Gastroesophageal sphincter (tissue), 4 donors: ENCODE data around the gene SRP68. TPM values are rescaled to one million over a fixed set of nuclear protein-coding genes. Genes with fewer than 3 reads are reported as not detected.

Source experiments
- ATAC-seq: fragments of 150-250 bp; one replicate; pipeline ENCODE4 v1.9.1; 2016; ENCODE audit warnings: mild to moderate bottlenecking, moderate library complexity
- H3K27ac ChIP-seq, 4 donors: fragments of 200-600 bp; sonication (generic) in 3 of 4; 1 replicate in 3 of 4; 2 replicates in 1 of 4; pipeline ENCODE4 v1.5.1; 2016 to 2019
- H3K27me3 ChIP-seq: fragments of 200-600 bp; sonication (generic); one replicate; pipeline ENCODE4 v1.5.1; 2019
- H3K36me3 ChIP-seq, 2 donors: fragments of 200-600 bp; sonication (generic); one replicate each; pipeline ENCODE4 v1.5.1; 2019; ENCODE audit warnings: control low read depth in 1 of 2
- H3K4me1 ChIP-seq, 3 donors: fragments of 200-600 bp; sonication (generic); 1 replicate in 2 of 3; 2 replicates in 1 of 3; pipeline ENCODE4 v1.5.1; 2016 to 2019; ENCODE audit warnings: control low read depth in 2 of 3
- H3K4me3 ChIP-seq, 2 donors: fragments of 200-600 bp; sonication (generic); one replicate each; pipeline ENCODE4 v1.5.1; 2019; ENCODE audit warnings: mild to moderate bottlenecking in 1 of 2, moderate library complexity in 1 of 2
- H3K9me3 ChIP-seq, 3 donors: fragments of 200-600 bp; sonication (generic); one replicate each; pipeline ENCODE4 v1.5.1; 2017 to 2019; ENCODE audit warnings: control low read depth in 2 of 3
- EP300 ChIP-seq: sonication (generic); formaldehyde crosslinking; IDR thresholded peaks from one replicate; pipeline ENCODE4 v1.6.1; 2017; ENCODE audit warnings: antibody characterized with exemption, mild to moderate bottlenecking
- POLR2A ChIP-seq, 2 donors: fragments of 450-650 bp; IDR thresholded peaks; one replicate each; pipeline ENCODE4 v1.6.1; 2017; ENCODE audit warnings: antibody characterized with exemption in 2 of 2, mild to moderate bottlenecking in 2 of 2, moderate library complexity in 1 of 2
- POLR2AphosphoS5 ChIP-seq: sonication (generic); formaldehyde crosslinking; IDR thresholded peaks from one replicate; pipeline ENCODE4 v1.6.1; 2017; ENCODE audit warnings: antibody characterized with exemption
- WGBS, 2 donors: methylation state at CpG; one replicate each; pipeline ENCODE4 v1.1.5; 2018; ENCODE audit warnings: low coverage in 1 of 2; 5-methylcytosine and 5-hydroxymethylcytosine counted together
- total RNA-seq, 4 donors: library from RNA; depleted of rRNA; stranded (reverse); fragments of >200 nt; gene quantifications; one replicate each; pipeline ENCODE4 v1.1.0, GENCODE V29; 2016
- TF ChIP-seq, protein P1 (sequence below), 4 experiments: fragments of 200-600 bp in 2 of 4; fragments of 450-650 bp in 2 of 4; sonication (generic) in 1 of 4; IDR thresholded peaks; one replicate each; pipeline ENCODE4 v1.5.1; 2017 to 2019; ENCODE audit warnings: antibody characterized with exemption in 4 of 4, mild to moderate bottlenecking in 2 of 4, moderate library complexity in 2 of 4

SRP68 gene
- total RNA-seq, 4 donors from 2014 or later: 43.0 to 63.8 (median 48.7) TPM

DNA sequence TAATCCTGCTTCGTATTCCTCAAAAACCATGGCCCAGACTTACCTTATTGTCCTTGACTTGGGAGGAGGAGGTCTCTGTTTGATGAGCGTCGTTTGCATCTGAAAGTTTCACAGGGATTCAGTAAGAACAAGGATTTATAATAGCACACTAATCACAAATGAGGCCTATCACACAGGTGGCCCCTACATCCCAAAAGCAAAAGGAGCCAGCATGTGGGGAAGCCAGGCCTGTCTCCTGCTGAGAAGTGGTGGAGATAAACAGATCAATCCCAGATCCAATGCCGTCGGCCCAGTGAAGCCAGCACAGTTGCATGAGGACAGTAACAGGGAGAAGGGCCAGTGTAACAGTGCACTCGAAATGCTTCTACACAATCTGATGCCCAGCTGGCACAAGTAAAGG, 31.9 kb downstream of the SRP68 start:
- Histone ChIP-seq H3K4me3 (no peak overlapping the region), H3K36me3 (peaks cover 3 to 78% of the 10 kb centered on the region in 2 donors), H3K9me3 (no peaks in the 10 kb centered on the region), H3K27ac (peak overlapping the region in 2 of 4 donors; percentile 69 to 75), H3K4me1 (peaks cover 0 to 19% (median 11%) of the 10 kb centered on the region in 3 donors), H3K27me3 (no peaks in the 10 kb centered on the region)
- WGBS, 2 donors: 50 to 81% methylated on average over 3 to 6 of the region's 6 CpGs
- TF ChIP-seq POLR2A (IDR thresholded peaks at IDR 0.05): no peak
- TF ChIP-seq POLR2AphosphoS5: no peak
- TF ChIP-seq, protein P1, sequence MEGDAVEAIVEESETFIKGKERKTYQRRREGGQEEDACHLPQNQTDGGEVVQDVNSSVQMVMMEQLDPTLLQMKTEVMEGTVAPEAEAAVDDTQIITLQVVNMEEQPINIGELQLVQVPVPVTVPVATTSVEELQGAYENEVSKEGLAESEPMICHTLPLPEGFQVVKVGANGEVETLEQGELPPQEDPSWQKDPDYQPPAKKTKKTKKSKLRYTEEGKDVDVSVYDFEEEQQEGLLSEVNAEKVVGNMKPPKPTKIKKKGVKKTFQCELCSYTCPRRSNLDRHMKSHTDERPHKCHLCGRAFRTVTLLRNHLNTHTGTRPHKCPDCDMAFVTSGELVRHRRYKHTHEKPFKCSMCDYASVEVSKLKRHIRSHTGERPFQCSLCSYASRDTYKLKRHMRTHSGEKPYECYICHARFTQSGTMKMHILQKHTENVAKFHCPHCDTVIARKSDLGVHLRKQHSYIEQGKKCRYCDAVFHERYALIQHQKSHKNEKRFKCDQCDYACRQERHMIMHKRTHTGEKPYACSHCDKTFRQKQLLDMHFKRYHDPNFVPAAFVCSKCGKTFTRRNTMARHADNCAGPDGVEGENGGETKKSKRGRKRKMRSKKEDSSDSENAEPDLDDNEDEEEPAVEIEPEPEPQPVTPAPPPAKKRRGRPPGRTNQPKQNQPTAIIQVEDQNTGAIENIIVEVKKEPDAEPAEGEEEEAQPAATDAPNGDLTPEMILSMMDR (IDR thresholded peaks at IDR 0.05): no peak
- no peak for TF ChIP-seq EP300
- ATAC-seq: no peak

DNA sequence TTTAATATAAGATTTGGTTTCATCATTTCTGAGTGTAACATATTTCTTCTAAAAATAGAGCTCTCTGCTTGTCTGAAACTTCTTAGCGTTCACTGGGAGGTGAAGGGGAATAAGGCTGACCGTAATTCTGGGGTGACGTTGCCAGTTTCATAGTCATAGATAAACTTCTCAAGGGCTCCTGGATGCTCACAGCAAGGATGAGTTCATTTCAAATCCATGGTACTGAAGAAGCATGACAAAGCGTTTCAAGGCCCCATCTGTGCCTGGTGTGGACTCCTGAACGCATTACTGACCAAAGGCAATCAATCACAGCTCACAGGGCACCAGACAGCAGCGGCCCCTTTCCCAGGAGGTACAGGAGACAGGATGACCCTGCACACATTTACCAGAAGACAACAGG, 33.2 kb downstream of the SRP68 start:
- peak overlapping the region in 3 of 4 donors; percentile 61 to 75 (median 69) for H3K27ac ChIP-seq
- no peaks in the 10 kb centered on the region for H3K9me3 ChIP-seq
- no peaks in the 10 kb centered on the region for H3K27me3 ChIP-seq
- peak; percentile 47 for ATAC-seq
- TF ChIP-seq POLR2A (IDR thresholded peaks at IDR 0.05): no peak
- no peak for TF ChIP-seq POLR2AphosphoS5
- TF ChIP-seq, protein P1 (IDR thresholded peaks at IDR 0.05): no peak
- no peak for TF ChIP-seq EP300
- WGBS, 2 donors: 61 to 80% methylated on average over 3 to 4 of the region's 6 CpGs
- peaks cover 3 to 65% of the 10 kb centered on the region in 2 donors for H3K36me3 ChIP-seq
- no peak overlapping the region for H3K4me3 ChIP-seq
- peaks cover 0 to 19% (median 11%) of the 10 kb centered on the region in 3 donors for H3K4me1 ChIP-seq

DNA sequence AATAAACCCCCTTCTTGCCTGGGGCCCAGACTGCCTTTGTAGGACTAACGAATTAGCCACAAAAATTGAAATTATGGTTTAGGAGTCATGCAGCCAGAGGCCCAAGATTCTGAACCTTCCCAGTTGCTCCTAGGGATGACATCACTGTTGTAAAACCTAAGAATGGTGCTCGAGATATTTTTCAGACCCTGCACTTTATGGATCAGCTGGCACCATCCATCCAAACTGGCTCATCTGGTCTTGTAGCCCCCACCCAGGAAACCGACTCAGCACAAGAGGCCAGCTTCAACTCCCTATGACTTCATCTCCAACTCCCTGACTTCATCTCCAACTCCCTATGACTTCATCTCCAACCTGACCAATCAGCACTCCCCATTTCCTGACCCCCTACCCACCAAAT, 34.3 kb downstream of the SRP68 start:
- no peaks in the 10 kb centered on the region for H3K9me3 ChIP-seq
- no peak overlapping the region for H3K4me3 ChIP-seq
- H3K27ac ChIP-seq: peak overlapping the region in 3 of 4 donors; percentile 0 to 75 (median 69)
- no peak for TF ChIP-seq EP300
- no peak for TF ChIP-seq POLR2A (IDR thresholded peaks at IDR 0.05)
- TF ChIP-seq POLR2AphosphoS5: no peak
- TF ChIP-seq, protein P1 (IDR thresholded peaks at IDR 0.05): no peak
- peaks cover 3 to 54% of the 10 kb centered on the region in 2 donors for H3K36me3 ChIP-seq
- H3K4me1 ChIP-seq: peaks cover 0 to 19% (median 11%) of the 10 kb centered on the region in 3 donors
- no peaks in the 10 kb centered on the region for H3K27me3 ChIP-seq
- no peak for ATAC-seq
- WGBS, 2 donors: 71 to 73% methylated on average over 2 to 3 of the region's 3 CpGs

DNA sequence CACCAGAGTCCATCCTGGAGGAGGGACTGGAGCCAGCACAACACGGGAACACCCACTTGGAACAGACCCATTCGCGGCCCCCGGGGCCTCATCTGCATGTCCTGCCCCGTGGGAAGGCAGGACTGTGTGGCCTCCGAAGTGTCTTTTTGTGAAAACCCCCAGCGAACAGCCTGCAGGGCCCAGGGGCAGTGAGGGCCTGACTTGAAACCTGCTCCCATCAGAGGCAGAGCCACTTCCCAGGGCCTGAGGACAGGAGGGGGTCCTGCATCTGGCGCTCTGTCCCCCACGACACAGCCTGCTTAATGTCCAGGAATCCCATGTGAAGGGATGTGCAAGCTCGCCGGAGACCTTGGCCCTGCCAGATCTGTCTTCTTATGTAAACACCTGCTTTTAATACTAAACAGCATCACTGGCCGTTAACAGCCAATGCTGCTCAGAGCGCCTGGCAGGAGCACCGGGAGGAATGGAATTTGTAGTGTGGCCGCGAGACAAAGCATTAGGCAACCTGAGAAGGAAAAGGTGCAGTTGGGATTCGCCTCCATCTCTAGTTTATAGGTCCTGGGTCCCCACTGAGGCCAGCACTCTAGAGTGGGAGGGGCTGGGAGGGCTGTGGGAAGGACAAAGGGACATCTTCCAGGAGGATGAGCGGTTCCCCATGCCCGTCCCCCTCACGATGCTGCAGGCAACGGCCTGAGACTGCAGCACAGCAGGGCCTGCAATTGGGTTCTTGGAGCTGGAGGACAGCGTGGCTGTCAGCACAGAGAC, 35.6 kb downstream of the SRP68 start:
- H3K4me1 ChIP-seq: peaks cover 0 to 19% (median 11%) of the 10 kb centered on the region in 3 donors
- no peaks in the 10 kb centered on the region for H3K9me3 ChIP-seq
- no peak overlapping the region for H3K4me3 ChIP-seq
- no peaks in the 10 kb centered on the region for H3K27me3 ChIP-seq
- TF ChIP-seq, protein P1 (IDR thresholded peaks at IDR 0.05): no peak
- TF ChIP-seq EP300: no peak
- peak; percentile 86 for TF ChIP-seq POLR2AphosphoS5
- no peak for TF ChIP-seq POLR2A (IDR thresholded peaks at IDR 0.05)
- peaks cover 0 to 41% of the 10 kb centered on the region in 2 donors for H3K36me3 ChIP-seq
- 0 to 28% methylated on average over 1 to 7 of the region's 22 CpGs for WGBS, 2 donors
- peak overlapping the region in 3 of 4 donors; percentile 69 to 75 (median 73) for H3K27ac ChIP-seq
- peak; percentile 69 for ATAC-seq
